Mesenchymal stem cell (in vitro differentiated cells and primary cell): ENCODE results near the gene VSIG10.

Experiments
- DNase-seq: peaks from one replicate; pipeline ENCODE4 v3.0.0-alpha.2; 2013
- H2AFZ ChIP-seq: one replicate; pipeline ENCODE4 v1.6.1; 2013; ENCODE audit warnings: low read depth, mild to moderate bottlenecking, control low read depth, inconsistent platforms, low read length, moderate library complexity
- H2AK5ac ChIP-seq: 2 replicates; pipeline ENCODE4 v1.6.1; 2013; ENCODE audit warnings: low read length, moderate library complexity, mild to moderate bottlenecking, inconsistent platforms; ENCODE audit not compliant: severe bottlenecking
- H2BK120ac ChIP-seq: one replicate; pipeline ENCODE4 v1.6.1; 2013; ENCODE audit warnings: low read depth, mild to moderate bottlenecking, inconsistent platforms, low read length, moderate library complexity
- H2BK12ac ChIP-seq, 2 experiments: one replicate each; pipeline ENCODE4 v1.6.1; 2013; ENCODE audit warnings: inconsistent platforms in 2 of 2, low read length in 2 of 2, mild to moderate bottlenecking in 2 of 2, moderate library complexity in 2 of 2, control low read depth in 1 of 2
- H2BK15ac ChIP-seq: one replicate; pipeline ENCODE4 v1.6.1; 2013; ENCODE audit warnings: mild to moderate bottlenecking, low read depth, inconsistent platforms; ENCODE audit not compliant: poor library complexity, severe bottlenecking
- H2BK5ac ChIP-seq: 2 replicates; pipeline ENCODE4 v1.6.1; 2013; ENCODE audit warnings: low read depth, mild to moderate bottlenecking, low read length, control low read depth, inconsistent platforms; ENCODE audit not compliant: poor library complexity, severe bottlenecking
- H3K14ac ChIP-seq, 2 experiments: one replicate each; pipeline ENCODE4 v1.6.1; 2013; ENCODE audit warnings: inconsistent platforms in 2 of 2, low read length in 2 of 2, control low read depth in 1 of 2, mild to moderate bottlenecking in 1 of 2, moderate library complexity in 1 of 2
- H3K18ac ChIP-seq, 2 experiments: one replicate each; pipeline ENCODE4 v1.6.1; 2013; ENCODE audit warnings: inconsistent platforms in 2 of 2, low read length in 2 of 2, control low read depth in 1 of 2, low read depth in 1 of 2, mild to moderate bottlenecking in 1 of 2
- H3K23ac ChIP-seq, 2 experiments: one replicate each; pipeline ENCODE4 v1.6.1; 2013; ENCODE audit warnings: inconsistent platforms in 2 of 2, low read length in 2 of 2, mild to moderate bottlenecking in 2 of 2, moderate library complexity in 2 of 2, control low read depth in 1 of 2
- H3K27ac ChIP-seq: 2 replicates; pipeline ENCODE4 v1.5.1; 2013; ENCODE audit warnings: mild to moderate bottlenecking, moderate library complexity, low read length, control low read depth, inconsistent platforms; ENCODE audit not compliant: poor library complexity, severe bottlenecking
- H3K27me3 ChIP-seq, 2 experiments: 2 replicates each; pipeline versions ENCODE4 v1.6.1 to v1.7.0; 2013; ENCODE audit warnings: low read length in 2 of 2, mild to moderate bottlenecking in 2 of 2, moderate library complexity in 2 of 2, control low read depth in 1 of 2, inconsistent platforms in 1 of 2; ENCODE audit not compliant: control insufficient read depth in 1 of 2, insufficient read depth in 1 of 2
- H3K36me3 ChIP-seq, 2 experiments: 2 replicates each; pipeline versions ENCODE4 v1.6.1 to v1.7.0; 2013; ENCODE audit warnings: low read length in 2 of 2, control low read depth in 1 of 2, inconsistent platforms in 1 of 2, low read depth in 1 of 2, mild to moderate bottlenecking in 1 of 2; ENCODE audit not compliant: insufficient read depth in 2 of 2, control insufficient read depth in 1 of 2
- H3K4ac ChIP-seq, 2 experiments: one replicate each; pipeline ENCODE4 v1.6.1; 2013; ENCODE audit warnings: inconsistent platforms in 2 of 2, low read length in 2 of 2, mild to moderate bottlenecking in 2 of 2, moderate library complexity in 2 of 2, control low read depth in 1 of 2, low read depth in 1 of 2
- H3K4me1 ChIP-seq: 2 replicates; pipeline ENCODE4 v1.6.1; 2013; ENCODE audit warnings: low read depth, low read length, control low read depth; ENCODE audit not compliant: control insufficient read depth, insufficient read depth
- H3K4me2 ChIP-seq: 2 replicates; pipeline ENCODE4 v1.6.1; 2013; ENCODE audit warnings: low read length, mild to moderate bottlenecking, inconsistent platforms; ENCODE audit not compliant: poor library complexity, severe bottlenecking
- H3K4me3 ChIP-seq, 2 experiments: 2 replicates each; pipeline versions ENCODE4 v1.5.1 to v1.7.0; 2013; ENCODE audit warnings: low read length in 2 of 2, mild to moderate bottlenecking in 2 of 2, control low read depth in 1 of 2, low read depth in 1 of 2; ENCODE audit not compliant: insufficient read depth in 1 of 2
- H3K79me1 ChIP-seq: replicated peaks from 2 replicates; pipeline ENCODE4 v1.6.1; 2013; ENCODE audit warnings: mild to moderate bottlenecking, control low read depth, low read length, inconsistent platforms; ENCODE audit not compliant: poor library complexity, severe bottlenecking
- H3K9ac ChIP-seq: 2 replicates; pipeline ENCODE4 v1.7.0; 2013; ENCODE audit warnings: mild to moderate bottlenecking, low read length, moderate library complexity
- H3K9me3 ChIP-seq: 2 replicates; pipeline ENCODE4 v1.7.0; 2013; ENCODE audit warnings: mild to moderate bottlenecking, low read length; ENCODE audit not compliant: control insufficient read depth
- H4K8ac ChIP-seq: one replicate; pipeline ENCODE4 v1.6.1; 2013; ENCODE audit warnings: inconsistent platforms, mild to moderate bottlenecking, low read length, moderate library complexity
- H4K91ac ChIP-seq: one replicate; pipeline ENCODE4 v1.6.1; 2013; ENCODE audit warnings: mild to moderate bottlenecking, low read length, inconsistent platforms
- WGBS: methylation state at CpG from one replicate; pipeline ENCODE4 v1.1.7; 2013; ENCODE audit warnings: mixed read lengths; 5-methylcytosine and 5-hydroxymethylcytosine counted together

Gene VSIG10

DNA sequence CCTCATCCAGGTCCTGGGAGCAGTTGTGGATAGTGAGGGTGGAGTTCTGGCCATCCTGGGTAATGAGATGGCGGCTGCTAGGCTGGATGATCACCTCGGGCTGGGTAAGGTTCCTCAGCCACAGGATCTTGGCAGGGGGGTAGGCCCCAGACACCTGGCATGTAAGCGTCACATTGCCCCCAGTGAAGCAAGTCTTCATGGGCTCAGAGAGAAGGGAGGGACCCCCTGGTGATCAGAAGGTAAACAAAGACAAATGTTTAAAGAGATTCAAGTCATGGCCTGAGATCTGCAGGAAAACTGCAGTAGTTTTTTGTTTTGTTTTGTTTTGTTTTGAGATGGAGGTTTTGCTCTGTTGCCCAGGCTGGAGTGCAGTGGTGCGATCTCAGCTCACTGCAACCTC is 30.0 kb downstream of the VSIG10 start:
- Histone ChIP-seq H3K79me1 (no peaks in the 10 kb centered on the region), H2BK5ac (no peak overlapping the region), H4K8ac (no peak overlapping the region), H3K27me3 (no peaks in the 10 kb centered on the region), H2BK15ac (no peak overlapping the region), H3K27ac (no peak overlapping the region), H2AFZ (no peak overlapping the region), H3K14ac (no peak overlapping the region), H3K9ac (no peak overlapping the region), H3K4me2 (no peak overlapping the region), H3K18ac (no peak overlapping the region), H3K4ac (no peak overlapping the region), H2BK120ac (no peak overlapping the region), H4K91ac (no peak overlapping the region), H2AK5ac (no peak overlapping the region), H3K4me3 (no peak overlapping the region), H3K4me1 (peaks cover 4% of the 10 kb centered on the region), H3K36me3 (peaks cover 12 to 15% of the 10 kb centered on the region in 2 experiments), H3K23ac (no peak overlapping the region), H2BK12ac (no peak overlapping the region), H3K9me3 (no peaks in the 10 kb centered on the region)
- no peak for DNase-seq
- WGBS = 81% methylated on average over 4 of the region's 4 CpGs

DNA sequence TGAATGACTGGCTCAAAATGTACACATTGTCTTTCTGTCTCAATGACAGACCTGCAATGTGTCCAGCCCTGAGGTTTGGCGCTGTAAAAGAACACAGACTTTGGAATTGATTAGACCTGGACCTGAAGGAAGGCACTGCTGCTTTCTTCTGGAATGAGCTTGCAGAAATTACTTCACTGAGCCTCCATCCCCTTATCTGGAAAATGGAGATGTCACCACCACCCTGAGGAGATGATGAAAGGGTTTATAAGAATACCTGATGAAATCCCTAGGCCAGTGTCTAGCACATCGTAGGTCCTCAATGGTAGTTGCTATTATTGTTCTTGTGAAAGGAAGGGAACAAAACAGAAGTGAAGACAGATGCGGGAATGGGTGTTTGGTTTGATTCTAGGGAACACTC is 33.2 kb downstream of the VSIG10 start:
- peaks cover 3 to 10% of the 10 kb centered on the region in 2 experiments for H3K36me3 ChIP-seq
- peaks cover 4% of the 10 kb centered on the region for H3K4me1 ChIP-seq
- H3K9ac ChIP-seq = no peak overlapping the region
- no peak overlapping the region for H2BK12ac ChIP-seq
- no peaks in the 10 kb centered on the region for H3K27me3 ChIP-seq
- no peak overlapping the region for H2BK120ac ChIP-seq
- no peak overlapping the region for H3K4me3 ChIP-seq
- no peak overlapping the region for H2AK5ac ChIP-seq
- no peak overlapping the region for H4K8ac ChIP-seq
- H2BK5ac ChIP-seq = no peak overlapping the region
- WGBS = 100% methylated on average over 2 of the region's 3 CpGs
- no peak overlapping the region for H2AFZ ChIP-seq
- H3K18ac ChIP-seq = no peak overlapping the region
- no peaks in the 10 kb centered on the region for H3K9me3 ChIP-seq
- H3K4ac ChIP-seq = no peak overlapping the region
- DNase-seq = no peak
- no peak overlapping the region for H3K23ac ChIP-seq
- no peak overlapping the region for H2BK15ac ChIP-seq
- H3K4me2 ChIP-seq = no peak overlapping the region
- H3K79me1 ChIP-seq = no peaks in the 10 kb centered on the region
- H3K27ac ChIP-seq = no peak overlapping the region
- no peak overlapping the region for H3K14ac ChIP-seq
- H4K91ac ChIP-seq = no peak overlapping the region

DNA sequence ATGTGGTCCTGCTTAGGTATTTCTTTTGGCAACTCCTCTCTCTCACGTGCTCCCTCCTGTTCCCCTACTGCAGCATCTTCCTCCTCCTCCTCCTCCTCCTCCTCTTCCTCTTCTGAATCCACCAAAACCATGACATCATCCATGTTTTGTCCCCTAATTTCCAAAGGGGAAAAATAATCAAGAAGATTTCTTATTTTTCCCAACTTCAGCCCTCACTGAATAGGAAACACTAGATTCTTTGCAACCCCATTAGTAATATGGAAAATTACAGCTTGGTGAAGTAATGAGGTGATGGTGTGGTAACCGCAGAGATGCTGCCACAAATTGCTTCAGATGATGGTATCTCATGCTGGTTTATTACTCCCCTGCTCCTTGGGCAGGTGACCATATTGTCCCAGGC is 35.4 kb downstream of the VSIG10 start:
- Histone ChIP-seq H2BK12ac (no peak overlapping the region), H2AFZ (no peak overlapping the region), H2BK120ac (no peak overlapping the region), H3K79me1 (no peaks in the 10 kb centered on the region), H3K4me3 (no peak overlapping the region), H4K8ac (no peak overlapping the region), H3K4ac (no peak overlapping the region), H3K36me3 (peaks cover 3 to 7% of the 10 kb centered on the region in 2 experiments), H2AK5ac (no peak overlapping the region), H3K4me1 (peaks cover under 1% of the 10 kb centered on the region), H3K18ac (no peak overlapping the region), H3K4me2 (no peak overlapping the region), H2BK5ac (no peak overlapping the region), H3K27me3 (no peaks in the 10 kb centered on the region), H3K9ac (no peak overlapping the region), H3K23ac (no peak overlapping the region), H2BK15ac (no peak overlapping the region), H3K9me3 (no peaks in the 10 kb centered on the region), H3K14ac (no peak overlapping the region), H3K27ac (no peak overlapping the region), H4K91ac (no peak overlapping the region)
- 91% methylated on average over 2 of the region's 2 CpGs for WGBS
- DNase-seq = no peak

DNA sequence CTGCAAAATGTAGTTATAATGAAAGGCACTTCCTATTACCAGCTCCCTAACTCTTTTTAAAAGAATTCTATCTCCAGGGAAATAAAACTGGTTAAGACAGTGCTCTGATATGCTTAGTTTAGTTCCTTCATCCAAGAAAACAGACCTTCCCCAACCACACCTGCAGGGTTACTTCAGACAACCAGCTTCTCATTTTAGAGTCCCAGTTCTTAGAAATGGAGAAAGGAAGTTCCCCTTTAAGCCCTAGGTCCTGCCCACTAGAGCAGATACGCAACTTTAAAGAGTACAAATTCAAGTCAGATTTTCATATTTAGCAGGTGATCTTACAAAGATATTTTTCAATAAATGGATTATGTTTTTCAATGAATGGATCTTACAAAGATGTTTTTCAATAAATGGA is 38.4 kb downstream of the VSIG10 start:
- H3K18ac ChIP-seq = no peak overlapping the region
- H3K4me3 ChIP-seq = no peak overlapping the region
- no peak overlapping the region for H3K23ac ChIP-seq
- no peak overlapping the region for H3K9ac ChIP-seq
- no CpG with 5 or more reads among the region's 1 CpG for WGBS
- no peak overlapping the region for H2AK5ac ChIP-seq
- H3K27ac ChIP-seq = no peak overlapping the region
- no peak overlapping the region for H2BK120ac ChIP-seq
- no peak overlapping the region for H3K14ac ChIP-seq
- H2BK5ac ChIP-seq = no peak overlapping the region
- H3K27me3 ChIP-seq = no peaks in the 10 kb centered on the region
- H3K36me3 ChIP-seq = peaks cover 3% of the 10 kb centered on the region in 2 experiments
- no peak for DNase-seq
- H2BK12ac ChIP-seq = no peak overlapping the region
- H3K4me2 ChIP-seq = no peak overlapping the region
- H3K9me3 ChIP-seq = no peaks in the 10 kb centered on the region
- no peak overlapping the region for H2BK15ac ChIP-seq
- H3K4me1 ChIP-seq = peaks cover 4% of the 10 kb centered on the region
- no peak overlapping the region for H4K91ac ChIP-seq
- no peak overlapping the region for H3K4ac ChIP-seq
- H2AFZ ChIP-seq = no peak overlapping the region
- no peak overlapping the region for H4K8ac ChIP-seq
- H3K79me1 ChIP-seq = peaks cover 1% of the 10 kb centered on the region
